ENCODE data around the gene ARFGAP1.

GRCh38 chr20:63285636-63286615 is 13.3 kb downstream of the ARFGAP1 start:
- no peak for TF ChIP-seq POLR2A (IDR thresholded peaks at IDR 0.05; ENCODE audit: low read length)
- TF ChIP-seq GATA1 (IDR thresholded peaks at IDR 0.05; ENCODE audit: low read depth, low read length), result no peak

All from erythroblast (primary cell).